Adrenal gland (tissue), 5 donors: ENCODE measurements around the gene KDM2B.

Experiments
- POLR2A ChIP-seq, 2 donors: fragments of 450-650 bp; IDR thresholded peaks; one replicate each; pipeline ENCODE4 v1.6.1; 2017; ENCODE audit warnings: antibody characterized with exemption in 2 of 2, mild to moderate bottlenecking in 2 of 2, moderate library complexity in 1 of 2
- TF ChIP-seq, protein P1 (sequence below), 6 experiments: fragments of 450-650 bp in 4 of 6; fragments of 200-600 bp in 2 of 6; sonication (generic) in 1 of 6; IDR thresholded peaks; 1 replicate in 5 of 6; 2 replicates in 1 of 6; pipeline versions ENCODE4 v1.5.1 to v1.8.0; 2016 to 2021; ENCODE audit warnings: antibody characterized with exemption in 6 of 6, mild to moderate bottlenecking in 2 of 6, moderate library complexity in 1 of 6
- donor health status: DM: no; HTN: no; CAD: no.

DNA sequence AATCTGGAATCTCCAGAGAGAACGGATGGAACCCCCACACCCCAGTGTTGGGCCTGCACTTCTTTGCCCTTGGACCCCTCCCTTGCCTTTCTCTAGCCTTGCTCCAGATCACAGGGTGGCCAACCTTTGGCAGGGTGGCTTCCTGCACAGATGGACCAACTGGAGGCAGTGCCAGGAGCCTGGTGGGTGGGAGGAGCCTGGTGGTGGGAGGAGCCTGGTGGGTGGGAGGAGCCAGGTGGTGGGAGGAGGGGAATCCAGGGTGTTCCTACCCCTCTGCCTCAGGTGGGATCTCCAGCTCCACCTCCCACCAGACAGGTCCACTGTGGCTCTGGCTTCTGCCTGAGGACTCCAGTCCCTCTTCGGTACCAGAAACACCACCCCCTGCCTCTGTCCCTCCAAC lies 30.5 kb upstream of the KDM2B start:
- TF ChIP-seq, protein P1, sequence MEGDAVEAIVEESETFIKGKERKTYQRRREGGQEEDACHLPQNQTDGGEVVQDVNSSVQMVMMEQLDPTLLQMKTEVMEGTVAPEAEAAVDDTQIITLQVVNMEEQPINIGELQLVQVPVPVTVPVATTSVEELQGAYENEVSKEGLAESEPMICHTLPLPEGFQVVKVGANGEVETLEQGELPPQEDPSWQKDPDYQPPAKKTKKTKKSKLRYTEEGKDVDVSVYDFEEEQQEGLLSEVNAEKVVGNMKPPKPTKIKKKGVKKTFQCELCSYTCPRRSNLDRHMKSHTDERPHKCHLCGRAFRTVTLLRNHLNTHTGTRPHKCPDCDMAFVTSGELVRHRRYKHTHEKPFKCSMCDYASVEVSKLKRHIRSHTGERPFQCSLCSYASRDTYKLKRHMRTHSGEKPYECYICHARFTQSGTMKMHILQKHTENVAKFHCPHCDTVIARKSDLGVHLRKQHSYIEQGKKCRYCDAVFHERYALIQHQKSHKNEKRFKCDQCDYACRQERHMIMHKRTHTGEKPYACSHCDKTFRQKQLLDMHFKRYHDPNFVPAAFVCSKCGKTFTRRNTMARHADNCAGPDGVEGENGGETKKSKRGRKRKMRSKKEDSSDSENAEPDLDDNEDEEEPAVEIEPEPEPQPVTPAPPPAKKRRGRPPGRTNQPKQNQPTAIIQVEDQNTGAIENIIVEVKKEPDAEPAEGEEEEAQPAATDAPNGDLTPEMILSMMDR (IDR thresholded peaks at IDR 0.05), result no peak
- no peak for TF ChIP-seq POLR2A (IDR thresholded peaks at IDR 0.05)
